Bronchial epithelial cell (primary cell): ENCODE results near the gene FJX1. TPM values are rescaled to one million over a fixed set of nuclear protein-coding genes. Genes with fewer than 3 reads are reported as not detected.

Experiments used
- DNase-seq: peaks from one replicate; pipeline ENCODE4 v3.0.0-alpha.2; 2010; ENCODE audit warnings: low read depth
- FAIRE-seq: peaks from 2 replicates; lab custom pipeline; 2011; peaks lifted over from hg19 to GRCh38; lab: Jason Lieb, UNC
- H3K27me3 ChIP-seq: 2 replicates; pipeline ENCODE4 v1.5.1; 2011; ENCODE audit warnings: low read length; ENCODE audit not compliant: control insufficient read depth, insufficient read depth
- H3K36me3 ChIP-seq: 2 replicates; pipeline ENCODE4 v1.5.1; 2011; ENCODE audit warnings: low read length; ENCODE audit not compliant: control insufficient read depth, insufficient read depth
- H3K4me3 ChIP-seq: 2 replicates; pipeline ENCODE4 v1.5.1; 2011; ENCODE audit warnings: mild to moderate bottlenecking, low read depth, low read length, control low read depth
- total RNA-seq: library from RNA; depleted of rRNA; stranded (reverse); fragments of >200 nt; gene quantifications from 2 replicates; pipeline ENCODE4 v1.2.1, GENCODE V29; 2014
- TF ChIP-seq, protein P1 (sequence below): IDR thresholded peaks from 2 replicates; pipeline ENCODE4 v1.5.1; 2011; ENCODE audit warnings: mild to moderate bottlenecking, moderate library complexity, low read length, control low read depth, inconsistent platforms; ENCODE audit not compliant: insufficient read depth, severe bottlenecking

The FJX1 gene
- total RNA-seq, 1 donor from 2014 or later = 24.7 TPM

DNA sequence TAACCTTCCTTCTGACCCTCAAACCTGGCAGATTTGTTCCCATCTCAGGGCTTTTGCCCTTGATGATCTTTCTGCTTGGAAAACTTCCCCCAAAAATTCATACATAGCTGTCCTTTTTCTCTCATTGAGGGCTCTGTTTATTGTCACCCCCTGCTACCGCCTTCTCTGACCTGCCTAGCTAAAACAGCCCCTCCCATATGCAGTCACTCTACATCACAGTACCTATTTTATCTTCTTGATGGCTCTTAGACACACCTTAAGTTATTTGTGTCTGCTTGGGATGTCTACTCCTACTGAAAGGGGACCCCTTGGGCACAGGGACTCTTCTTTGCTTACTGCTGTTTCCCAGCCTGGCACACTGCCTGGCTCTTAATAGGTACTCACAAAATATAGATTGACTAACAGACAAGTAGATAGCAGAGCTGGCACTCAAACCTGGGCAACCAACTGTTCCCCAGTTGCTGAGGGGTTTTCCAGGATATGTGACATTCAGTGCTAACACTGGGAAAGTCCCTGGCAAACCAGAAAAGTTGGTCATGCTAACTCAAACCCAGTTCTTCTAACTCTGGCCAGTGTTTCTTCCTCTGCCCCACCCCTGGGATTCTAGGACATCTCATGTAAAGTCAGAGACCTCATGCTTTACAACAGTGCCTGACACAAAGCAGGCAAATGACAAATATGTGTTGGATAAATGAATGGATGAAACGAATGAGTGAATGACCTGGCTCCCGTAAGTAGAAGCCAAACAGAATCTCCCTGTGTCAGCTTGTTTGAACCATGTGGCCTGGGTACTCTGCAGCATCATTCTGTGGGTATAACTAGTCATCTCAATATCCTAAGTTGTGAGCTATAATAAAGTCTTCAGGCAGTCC is 19.8 kb upstream of the FJX1 start:
- TF ChIP-seq, protein P1, sequence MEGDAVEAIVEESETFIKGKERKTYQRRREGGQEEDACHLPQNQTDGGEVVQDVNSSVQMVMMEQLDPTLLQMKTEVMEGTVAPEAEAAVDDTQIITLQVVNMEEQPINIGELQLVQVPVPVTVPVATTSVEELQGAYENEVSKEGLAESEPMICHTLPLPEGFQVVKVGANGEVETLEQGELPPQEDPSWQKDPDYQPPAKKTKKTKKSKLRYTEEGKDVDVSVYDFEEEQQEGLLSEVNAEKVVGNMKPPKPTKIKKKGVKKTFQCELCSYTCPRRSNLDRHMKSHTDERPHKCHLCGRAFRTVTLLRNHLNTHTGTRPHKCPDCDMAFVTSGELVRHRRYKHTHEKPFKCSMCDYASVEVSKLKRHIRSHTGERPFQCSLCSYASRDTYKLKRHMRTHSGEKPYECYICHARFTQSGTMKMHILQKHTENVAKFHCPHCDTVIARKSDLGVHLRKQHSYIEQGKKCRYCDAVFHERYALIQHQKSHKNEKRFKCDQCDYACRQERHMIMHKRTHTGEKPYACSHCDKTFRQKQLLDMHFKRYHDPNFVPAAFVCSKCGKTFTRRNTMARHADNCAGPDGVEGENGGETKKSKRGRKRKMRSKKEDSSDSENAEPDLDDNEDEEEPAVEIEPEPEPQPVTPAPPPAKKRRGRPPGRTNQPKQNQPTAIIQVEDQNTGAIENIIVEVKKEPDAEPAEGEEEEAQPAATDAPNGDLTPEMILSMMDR = no peak
- DNase-seq (peak; percentile 54), FAIRE-seq (no peak)
- Histone ChIP-seq H3K27me3 (no peaks in the 10 kb centered on the region), H3K4me3 (no peak overlapping the region), H3K36me3 (no peaks in the 10 kb centered on the region)

DNA sequence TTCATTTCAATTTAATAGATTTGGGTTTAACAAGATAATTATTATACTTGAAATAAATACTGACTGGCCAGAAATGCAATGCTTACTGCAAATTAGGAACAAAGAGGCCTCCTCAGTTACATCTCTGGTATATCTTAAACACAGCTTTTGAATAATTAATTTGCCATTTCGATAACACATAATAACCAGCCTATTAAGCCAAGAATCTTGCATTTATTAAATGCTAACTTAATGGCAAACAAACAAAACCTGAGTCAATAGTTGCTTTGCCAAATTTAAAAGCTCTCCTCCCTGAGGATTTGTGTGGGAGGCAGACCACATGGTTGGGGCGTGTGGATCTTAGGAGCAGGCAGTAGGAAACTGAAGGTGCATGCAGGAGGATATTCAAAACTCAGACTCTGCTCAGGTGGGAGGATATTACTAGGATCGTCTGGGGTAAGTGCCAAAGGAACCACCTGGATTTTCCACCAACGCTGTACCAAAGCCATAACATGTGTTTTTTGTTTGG is 17.9 kb upstream of the FJX1 start:
- H3K4me3 ChIP-seq = no peak overlapping the region
- FAIRE-seq = no peak
- H3K36me3 ChIP-seq = no peaks in the 10 kb centered on the region
- TF ChIP-seq, protein P1 = no peak
- H3K27me3 ChIP-seq = no peaks in the 10 kb centered on the region
- DNase-seq = no peak

DNA sequence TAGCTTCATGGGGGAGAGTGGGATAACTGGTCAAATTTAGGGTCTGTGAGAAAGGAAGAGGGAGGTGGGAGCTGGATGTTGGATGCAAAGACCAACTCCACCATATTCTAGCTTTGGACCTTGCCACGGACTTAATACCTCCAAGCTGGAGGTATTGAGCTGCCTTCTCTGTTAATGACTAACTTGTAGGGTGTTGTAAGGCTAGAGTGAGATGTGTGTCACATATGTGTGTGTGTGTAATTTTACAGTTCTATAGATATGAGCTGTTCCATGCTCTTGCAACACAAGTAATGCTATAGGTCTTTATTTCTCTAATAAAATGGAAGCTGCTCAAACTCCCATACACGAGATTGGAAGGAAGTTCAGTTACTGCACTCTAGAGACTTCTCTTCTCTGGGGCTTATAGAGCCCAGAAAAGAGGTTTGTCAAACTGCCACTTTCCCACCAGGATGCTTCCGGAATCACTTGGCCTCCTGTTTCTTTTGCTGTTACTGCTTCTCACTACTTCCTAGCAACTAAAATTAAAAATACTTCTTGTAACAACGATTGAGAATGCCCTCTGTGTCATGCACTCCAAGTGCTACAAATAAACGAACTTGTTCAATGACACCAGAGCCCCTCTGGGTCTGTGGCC is 16.0 kb upstream of the FJX1 start:
- Histone ChIP-seq H3K36me3 (no peaks in the 10 kb centered on the region), H3K4me3 (no peak overlapping the region), H3K27me3 (no peaks in the 10 kb centered on the region)
- DNase-seq (no peak), FAIRE-seq (no peak)
- TF ChIP-seq, protein P1 = no peak

DNA sequence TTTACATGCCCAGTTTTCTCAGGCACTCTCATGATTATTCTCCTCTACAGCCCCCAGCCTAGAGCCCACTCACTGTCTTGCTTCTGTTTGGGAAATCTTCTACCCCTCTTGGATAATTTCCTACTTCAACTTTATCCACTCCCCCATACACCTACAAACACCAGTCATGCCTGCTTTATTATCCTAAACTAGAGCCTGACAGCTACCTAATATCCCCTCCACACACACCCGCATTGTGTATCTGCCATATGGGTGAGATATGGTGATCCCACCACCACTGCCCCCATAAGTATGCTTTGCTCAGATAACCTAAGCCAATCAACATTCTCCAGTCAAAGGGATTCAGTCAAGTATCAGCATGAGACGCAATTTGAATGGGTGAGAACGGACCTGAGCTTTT is 15.3 kb upstream of the FJX1 start:
- DNase-seq (no peak), FAIRE-seq (no peak)
- no peaks in the 10 kb centered on the region for H3K36me3 ChIP-seq
- TF ChIP-seq, protein P1 = no peak
- no peaks in the 10 kb centered on the region for H3K27me3 ChIP-seq
- no peak overlapping the region for H3K4me3 ChIP-seq

DNA sequence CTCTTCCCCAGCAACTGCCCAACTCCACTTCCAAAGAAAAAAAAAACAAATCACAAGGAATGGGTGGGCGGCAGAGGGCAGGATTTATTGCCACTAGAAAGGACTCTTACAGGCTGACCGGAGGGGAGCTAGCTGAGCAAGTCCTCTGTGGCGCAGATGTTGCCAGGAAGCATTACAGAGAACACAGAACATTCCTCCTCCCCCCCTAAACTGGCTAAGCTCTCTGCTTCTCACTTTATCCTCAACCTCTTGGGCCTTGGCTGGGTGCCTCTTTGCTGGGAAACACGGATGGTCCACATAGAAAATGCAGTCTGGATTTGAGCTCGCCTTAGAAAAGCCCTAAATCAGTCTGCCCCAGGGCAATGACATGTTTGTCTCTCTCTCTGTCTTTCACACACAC is 12.6 kb upstream of the FJX1 start:
- DNase-seq = no peak
- TF ChIP-seq, protein P1 = no peak
- FAIRE-seq = no peak
- Histone ChIP-seq H3K4me3 (no peak overlapping the region), H3K27me3 (no peaks in the 10 kb centered on the region), H3K36me3 (no peaks in the 10 kb centered on the region)
